IMR-90 (cell line): ENCODE data around the gene CADM2. TPM values are rescaled to one million over a fixed set of nuclear protein-coding genes. Genes with fewer than 3 reads are reported as not detected.

Experiments used
- ATAC-seq: fragments of 200-7000 bp; cut with Tn5 transposase; 2 replicates; pipeline ENCODE4 v1.9.1; 2020; ENCODE audit warnings: low read depth, mild to moderate bottlenecking, moderate library complexity
- BruUV-seq: library from RNA; stranded (reverse); fragments of 400-500 nt; replicated peaks from 2 replicates; lab custom pipeline; 2021; lab: Mats Ljungman, UMichigan
- CTCF ChIA-PET: fragments of 300-600 bp; formaldehyde crosslinking; extraction: SDS; loops from one replicate; lab custom pipeline; 2021; ENCODE audit warnings: antibody characterized with exemption; lab: Yijun Ruan, JAX
- POLR2A ChIA-PET: fragments of 300-600 bp; sonication (Branson Sonifier 250); formaldehyde crosslinking; loops from one replicate; lab custom pipeline; 2022; ENCODE audit warnings: antibody characterized with exemption; ENCODE audit not compliant: unreplicated experiment; lab: Charles Lee
- DNase-seq: peaks from one replicate; pipeline ENCODE4 v3.0.0; 2013
- H2AFZ ChIP-seq: replicated peaks from 2 replicates; pipeline ENCODE3; 2013; ENCODE audit warnings: low read length, mild to moderate bottlenecking; ENCODE audit not compliant: poor library complexity
- H2AK5ac ChIP-seq: 2 replicates; pipeline ENCODE4 v1.6.1; 2013; ENCODE audit warnings: low read depth, low read length, inconsistent platforms
- H2AK9ac ChIP-seq: replicated peaks from 2 replicates; pipeline ENCODE3; 2013; ENCODE audit warnings: mild to moderate bottlenecking, low read depth, low read length, moderate library complexity; ENCODE audit not compliant: poor library complexity
- H2BK120ac ChIP-seq: 2 replicates; pipeline ENCODE4 v1.6.1; 2013; ENCODE audit warnings: low read depth, low read length, inconsistent platforms
- H2BK15ac ChIP-seq: 3 replicates; pipeline ENCODE4 v1.6.1; 2013; ENCODE audit warnings: low read depth, low read length, inconsistent platforms
- H2BK20ac ChIP-seq: 2 replicates; pipeline ENCODE4 v1.6.1; 2013; ENCODE audit warnings: low read depth, mild to moderate bottlenecking, inconsistent platforms, low read length, moderate library complexity
- H2BK5ac ChIP-seq: 2 replicates; pipeline ENCODE4 v1.6.1; 2013; ENCODE audit warnings: mild to moderate bottlenecking, low read depth, low read length, inconsistent platforms; ENCODE audit not compliant: poor library complexity, severe bottlenecking
- H3K14ac ChIP-seq: replicated peaks from 2 replicates; pipeline ENCODE4 v1.6.1; 2013; ENCODE audit warnings: low read depth, low read length, inconsistent platforms
- H3K18ac ChIP-seq: 2 replicates; pipeline ENCODE4 v1.6.1; 2013; ENCODE audit warnings: low read depth, low read length, control low read depth
- H3K23ac ChIP-seq: 2 replicates; pipeline ENCODE4 v1.6.1; 2013; ENCODE audit warnings: low read depth, low read length, inconsistent platforms
- H3K27ac ChIP-seq: 2 replicates; pipeline ENCODE4 v1.5.1; 2013; ENCODE audit warnings: mild to moderate bottlenecking, control low read depth, low read length; ENCODE audit not compliant: insufficient read depth
- H3K27me3 ChIP-seq: 2 replicates; pipeline ENCODE4 v1.6.1; 2013; ENCODE audit warnings: low read length; ENCODE audit not compliant: control insufficient read depth, insufficient read depth
- H3K36me3 ChIP-seq: 2 replicates; pipeline ENCODE4 v1.6.1; 2013; ENCODE audit warnings: low read length, mixed read lengths; ENCODE audit not compliant: control insufficient read depth, insufficient read depth
- H3K4ac ChIP-seq: 2 replicates; pipeline ENCODE4 v1.6.1; 2013; ENCODE audit warnings: low read depth, low read length, inconsistent platforms
- H3K4me1 ChIP-seq: 2 replicates; pipeline ENCODE4 v1.6.1; 2013; ENCODE audit warnings: low read length, mixed read lengths; ENCODE audit not compliant: control insufficient read depth, insufficient read depth
- H3K4me2 ChIP-seq: 2 replicates; pipeline ENCODE4 v1.6.1; 2013; ENCODE audit warnings: low read depth, mild to moderate bottlenecking, control low read depth, low read length, moderate library complexity
- H3K4me3 ChIP-seq: 2 replicates; pipeline ENCODE4 v1.5.1; 2013; ENCODE audit warnings: low read depth, mild to moderate bottlenecking, control low read depth, low read length, moderate library complexity; ENCODE audit not compliant: insufficient read depth
- H3K56ac ChIP-seq: 2 replicates; pipeline ENCODE4 v1.6.1; 2013; ENCODE audit warnings: low read length, inconsistent platforms; ENCODE audit not compliant: insufficient read depth; ENCODE audit errors: extremely low read depth
- H3K79me1 ChIP-seq, 2 experiments: 2 replicates each; pipeline ENCODE4 v1.6.1; 2013; ENCODE audit warnings: low read length in 2 of 2, inconsistent platforms in 1 of 2, low read depth in 1 of 2
- H3K9ac ChIP-seq: 2 replicates; pipeline ENCODE4 v1.6.1; 2013; ENCODE audit warnings: low read depth, low read length, control low read depth
- H3K9me1 ChIP-seq: 2 replicates; pipeline ENCODE4 v1.6.1; 2013; ENCODE audit warnings: low read length, inconsistent platforms; ENCODE audit not compliant: insufficient read depth
- H3K9me3 ChIP-seq: 2 replicates; pipeline ENCODE4 v1.6.1; 2013; ENCODE audit warnings: low read length; ENCODE audit not compliant: control insufficient read depth, insufficient read depth
- H4K20me1 ChIP-seq: 2 replicates; pipeline ENCODE4 v1.6.1; 2013; ENCODE audit warnings: low read length, inconsistent platforms; ENCODE audit not compliant: insufficient read depth
- H4K5ac ChIP-seq: 2 replicates; pipeline ENCODE4 v1.6.1; 2013; ENCODE audit warnings: mild to moderate bottlenecking, low read depth, low read length, control low read depth
- H4K8ac ChIP-seq, 2 experiments: 2 replicates each; pipeline ENCODE4 v1.6.1; 2013; ENCODE audit warnings: low read depth in 2 of 2, low read length in 2 of 2, control low read depth in 1 of 2, inconsistent platforms in 1 of 2
- H4K91ac ChIP-seq: 2 replicates; pipeline ENCODE4 v1.6.1; 2013; ENCODE audit warnings: low read depth, low read length, inconsistent platforms; ENCODE audit not compliant: insufficient read depth
- CEBPB ChIP-seq: IDR thresholded peaks from 2 replicates; pipeline ENCODE4 v1.6.1; 2012; ENCODE audit warnings: low read depth, low read length, improper control_type of control experiment
- FOS ChIP-seq: fragments of 150-350 bp; IDR thresholded peaks from 2 replicates; pipeline ENCODE4 v1.6.1; 2016; ENCODE audit warnings: low read depth, low read length
- MAZ ChIP-seq: IDR thresholded peaks from 2 replicates; pipeline ENCODE4 v1.6.1; 2012; ENCODE audit warnings: low read depth, mild to moderate bottlenecking, low read length, improper control_type of control experiment, moderate library complexity, borderline replicate concordance
- MXI1 ChIP-seq: IDR thresholded peaks from 2 replicates; pipeline ENCODE4 v1.6.1; 2012; ENCODE audit warnings: low read depth, mild to moderate bottlenecking, low read length, moderate library complexity, borderline replicate concordance
- POLR2A ChIP-seq: IDR thresholded peaks from 2 replicates; pipeline ENCODE4 v1.6.1; 2012; ENCODE audit warnings: mild to moderate bottlenecking, low read depth, low read length
- RAD21 ChIP-seq: IDR thresholded peaks from 2 replicates; pipeline ENCODE4 v1.6.1; 2012; ENCODE audit warnings: low read length, improper control_type of control experiment
- RCOR1 ChIP-seq: IDR thresholded peaks from 2 replicates; pipeline ENCODE4 v1.6.1; 2012; ENCODE audit warnings: mild to moderate bottlenecking, low read length, improper control_type of control experiment; ENCODE audit not compliant: insufficient replicate concordance
- RFX5 ChIP-seq: IDR thresholded peaks from 2 replicates; pipeline ENCODE4 v1.8.0; 2012; ENCODE audit warnings: low read depth, mild to moderate bottlenecking, low read length, moderate library complexity
- SMC3 ChIP-seq: fragments of 150-350 bp; IDR thresholded peaks from 2 replicates; pipeline ENCODE4 v1.6.1; 2016; ENCODE audit warnings: low read depth, mild to moderate bottlenecking, antibody characterized with exemption, low read length, moderate library complexity
- WGBS, 2 experiments: methylation state at CpG; one replicate each; pipeline versions ENCODE4 v1.1.5 to v1.1.7; 2013; ENCODE audit warnings: missing lambda C conversion rate in 2 of 2; ENCODE audit not compliant: insufficient read length in 1 of 2; ENCODE audit errors: extremely low coverage in 2 of 2; 5-methylcytosine and 5-hydroxymethylcytosine counted together
- dilution Hi-C: fragments of 300-500 bp; cut with HindIII; formaldehyde crosslinking; loops from one replicate; pipeline ENCODE4 v1.14.3; 2018; ENCODE audit warnings: low sequenced_read_pairs; ENCODE audit not compliant: unreplicated experiment
- in situ Hi-C: fragments of 300-500 bp; cut with MboI; formaldehyde crosslinking; loops from 3 replicates; pipeline ENCODE4 v1.14.3; 2019; ENCODE audit warnings: low sequenced_read_pairs, inconsistent platforms, mixed read lengths
- intact Hi-C: fragments of 100-400 bp; cut with micrococcal nuclease; formaldehyde crosslinking; loops from 2 replicates; pipeline ENCODE4 v1.10.0; 2022
- polyA plus RNA-seq, 3 experiments: library from polyadenylated mRNA; depleted of rRNA; stranded (reverse); fragments of >200 nt; gene quantifications; 2 replicates each; pipeline ENCODE4 v1.2.3, GENCODE V29; 2012; ENCODE audit warnings: low replicate concordance in 1 of 3
- total RNA-seq: library from RNA; depleted of rRNA; stranded (reverse); fragments of >200 nt; gene quantifications from 2 replicates; pipeline ENCODE4 v1.2.3, GENCODE V29; 2012
- TF ChIP-seq, protein P1 (sequence below): conservative IDR thresholded peaks from 2 replicates; pipeline ENCODE4 v1.5.1; 2012; ENCODE audit warnings: mild to moderate bottlenecking, low read depth, low read length, improper control_type of control experiment

Gene CADM2
- total and polyA plus RNA-seq, 2 of the 4 experiments (the other 2 are of a cell fraction): not detected

DNA sequence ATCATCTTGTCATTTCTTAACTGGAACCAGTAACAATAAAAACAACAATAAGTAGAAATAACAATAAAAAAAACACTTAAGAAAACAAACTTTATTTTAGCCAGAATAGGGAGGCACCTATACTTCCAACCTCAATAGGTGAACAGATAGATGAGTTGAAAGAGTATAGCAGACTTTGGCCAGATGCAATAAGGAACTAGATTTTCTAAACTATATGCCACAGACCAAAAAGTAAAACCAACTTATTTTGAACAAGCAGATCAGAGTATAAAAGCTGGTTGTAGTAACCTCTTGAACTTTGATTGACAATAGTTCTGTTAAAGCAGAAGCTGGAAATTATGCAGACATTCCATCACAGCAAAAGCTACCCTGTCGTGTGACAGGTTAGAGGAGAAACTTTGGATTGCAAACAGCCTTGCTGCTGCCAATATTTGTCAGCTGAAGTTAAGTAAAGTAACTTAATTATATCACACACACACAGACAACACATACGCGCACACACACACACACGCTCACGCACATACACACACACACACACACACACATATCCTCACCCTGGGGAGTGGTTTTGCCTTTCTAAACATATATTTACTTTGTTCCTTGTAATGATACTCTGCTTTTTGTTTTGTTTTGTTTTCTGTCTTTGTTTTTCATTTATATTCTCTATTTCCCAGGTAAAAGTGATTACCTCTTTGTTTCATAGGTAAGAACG is 1128.5 kb downstream of the CADM2 start:
- Histone ChIP-seq H4K8ac (no peak overlapping the region), H3K18ac (no peak overlapping the region), H4K5ac (no peak overlapping the region), H3K4ac (no peak overlapping the region), H2AK9ac (no peak overlapping the region), H4K91ac (no peak overlapping the region), H3K27me3 (no peaks in the 10 kb centered on the region), H3K79me1 (no peaks in the 10 kb centered on the region), H3K4me1 (no peaks in the 10 kb centered on the region), H2BK120ac (no peak overlapping the region), H4K20me1 (no peaks in the 10 kb centered on the region), H2BK5ac (no peak overlapping the region), H2AK5ac (no peak overlapping the region), H3K4me2 (no peak overlapping the region), H3K9me1 (no peaks in the 10 kb centered on the region), H3K14ac (no peak overlapping the region), H3K9ac (no peak overlapping the region), H2BK15ac (no peak overlapping the region), H3K4me3 (no peak overlapping the region), H3K27ac (no peak overlapping the region), H3K56ac (no peak overlapping the region), H2BK20ac (no peak overlapping the region), H3K9me3 (peaks cover 3% of the 10 kb centered on the region; the same call in 1 of the 2 replicates), H3K23ac (no peak overlapping the region), H3K36me3 (no peaks in the 10 kb centered on the region), H2AFZ (no peak overlapping the region)
- ChIA-PET CTCF (no interaction called here), POLR2A (no interaction called here)
- ATAC-seq (no peak), DNase-seq (no peak)
- dilution Hi-C loops: no loop called here
- no TSS peak for BruUV-seq
- intact Hi-C loops: no loop called here
- TF ChIP-seq POLR2A: no peak
- no peak for TF ChIP-seq CEBPB
- no peak for TF ChIP-seq RCOR1
- no peak for TF ChIP-seq MXI1
- TF ChIP-seq FOS: no peak
- TF ChIP-seq, protein P1, sequence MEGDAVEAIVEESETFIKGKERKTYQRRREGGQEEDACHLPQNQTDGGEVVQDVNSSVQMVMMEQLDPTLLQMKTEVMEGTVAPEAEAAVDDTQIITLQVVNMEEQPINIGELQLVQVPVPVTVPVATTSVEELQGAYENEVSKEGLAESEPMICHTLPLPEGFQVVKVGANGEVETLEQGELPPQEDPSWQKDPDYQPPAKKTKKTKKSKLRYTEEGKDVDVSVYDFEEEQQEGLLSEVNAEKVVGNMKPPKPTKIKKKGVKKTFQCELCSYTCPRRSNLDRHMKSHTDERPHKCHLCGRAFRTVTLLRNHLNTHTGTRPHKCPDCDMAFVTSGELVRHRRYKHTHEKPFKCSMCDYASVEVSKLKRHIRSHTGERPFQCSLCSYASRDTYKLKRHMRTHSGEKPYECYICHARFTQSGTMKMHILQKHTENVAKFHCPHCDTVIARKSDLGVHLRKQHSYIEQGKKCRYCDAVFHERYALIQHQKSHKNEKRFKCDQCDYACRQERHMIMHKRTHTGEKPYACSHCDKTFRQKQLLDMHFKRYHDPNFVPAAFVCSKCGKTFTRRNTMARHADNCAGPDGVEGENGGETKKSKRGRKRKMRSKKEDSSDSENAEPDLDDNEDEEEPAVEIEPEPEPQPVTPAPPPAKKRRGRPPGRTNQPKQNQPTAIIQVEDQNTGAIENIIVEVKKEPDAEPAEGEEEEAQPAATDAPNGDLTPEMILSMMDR: no peak
- TF ChIP-seq SMC3: no peak
- TF ChIP-seq MAZ: no peak
- TF ChIP-seq RAD21: no peak
- no peak for TF ChIP-seq RFX5
- WGBS, 2 experiments: no CpG with 5 or more reads among the region's 6 CpGs
- in situ Hi-C loops: no loop called here
